ENCODE measurements around the gene PAK5.

Gene PAK5

DNA sequence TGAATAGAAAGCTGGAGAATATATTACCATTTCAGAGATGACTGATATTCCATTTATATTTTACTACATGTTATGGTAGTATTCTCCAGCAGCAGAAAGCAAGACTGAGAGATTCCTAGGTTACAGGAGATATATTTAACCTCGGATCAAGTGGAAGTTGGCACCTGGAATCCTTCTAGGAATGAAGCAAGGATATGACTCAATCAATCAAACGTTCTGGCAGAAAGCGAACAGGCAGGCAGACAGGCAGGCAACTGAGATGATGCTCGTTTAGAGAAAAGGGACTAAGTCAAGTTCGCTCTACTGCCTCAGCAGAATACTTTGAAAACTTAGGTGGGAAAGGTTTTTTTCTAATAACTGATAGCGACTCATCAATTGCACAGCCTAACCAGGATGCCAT lies 46.2 kb downstream of the PAK5 start:
- no peak overlapping the region for H3K4me3 ChIP-seq (ENCODE audit: low read depth, low read length)

DNA sequence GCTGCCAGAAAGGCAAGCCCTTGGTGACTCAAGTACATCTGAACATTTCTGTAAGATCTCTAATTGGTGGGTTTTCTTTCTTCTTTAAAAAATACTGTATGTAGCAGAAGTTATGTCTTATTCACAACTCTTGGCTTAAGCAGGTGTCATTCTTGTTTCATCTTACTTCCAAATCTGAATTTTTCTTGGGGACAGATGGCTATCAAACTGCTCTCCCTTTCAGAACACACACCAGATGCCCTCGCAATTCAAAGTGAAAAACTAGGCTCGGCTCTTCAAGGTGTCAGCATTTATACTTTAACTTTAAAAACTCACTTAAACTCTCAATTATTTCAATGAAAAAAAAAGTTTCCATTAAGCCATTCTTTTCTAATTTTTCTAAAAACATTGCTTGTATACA lies 49.7 kb downstream of the PAK5 start:
- no peak overlapping the region for H3K4me3 ChIP-seq (ENCODE audit: low read depth, low read length)

DNA sequence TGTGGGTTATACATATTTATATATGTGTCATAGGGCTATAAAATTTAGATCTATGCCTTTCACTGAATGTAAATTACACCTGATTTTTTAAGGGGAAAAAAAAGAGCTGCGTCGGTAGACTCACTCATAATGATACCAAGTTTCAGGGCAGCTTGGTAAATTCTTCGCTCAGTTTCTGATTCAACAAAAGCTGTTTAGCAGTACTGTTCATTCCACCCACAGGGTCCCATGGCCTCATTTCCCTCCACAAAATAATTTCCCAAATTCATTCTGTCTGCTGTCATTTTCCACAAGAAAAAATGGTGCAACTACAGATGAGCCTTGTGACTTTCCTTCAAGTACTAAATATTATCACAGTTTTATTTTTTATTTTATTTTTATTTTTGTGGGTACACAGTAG lies 63.7 kb downstream of the PAK5 start:
- H3K4me3 ChIP-seq (ENCODE audit: low read depth, low read length): no peak overlapping the region

DNA sequence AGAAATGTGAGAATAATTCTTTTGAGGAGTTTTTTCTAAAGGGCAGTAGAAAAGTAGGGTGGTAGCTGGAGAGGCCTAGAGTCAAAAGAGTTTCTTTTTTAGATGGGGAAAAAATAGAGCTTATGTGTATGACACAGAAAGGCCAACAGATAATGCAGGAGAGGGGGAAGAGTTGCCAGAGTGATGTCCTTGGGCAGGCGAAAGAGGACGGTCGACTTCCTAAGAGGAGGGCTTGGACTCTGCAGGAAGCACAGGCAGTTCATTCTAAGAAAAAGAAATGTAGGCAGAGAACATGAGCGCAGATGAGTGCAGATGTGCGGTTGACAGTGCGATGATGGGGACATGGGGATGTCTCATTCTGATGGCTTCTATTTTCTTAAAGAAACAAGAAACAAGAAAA lies 68.9 kb downstream of the PAK5 start:
- H3K4me3 ChIP-seq (ENCODE audit: low read depth, low read length): no peak overlapping the region

DNA sequence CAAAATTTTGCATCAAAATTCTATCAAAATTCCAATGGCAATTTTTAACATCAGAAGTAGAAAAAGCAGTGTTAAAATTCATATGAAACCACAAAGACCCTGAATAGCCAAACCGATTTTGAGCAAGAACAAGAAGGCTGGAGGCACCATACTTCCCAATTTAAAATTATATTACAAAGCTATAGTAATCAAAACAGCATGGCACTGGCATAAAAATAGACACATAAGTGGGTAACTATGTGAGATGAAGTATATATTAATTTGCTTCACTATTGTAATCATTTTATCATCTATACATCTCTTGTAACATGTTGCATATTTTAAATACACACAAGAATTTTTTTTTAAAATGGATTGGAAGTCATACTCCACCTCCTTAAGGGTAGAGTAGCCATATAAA lies 77.4 kb downstream of the PAK5 start:
- no peak overlapping the region for H3K4me3 ChIP-seq (ENCODE audit: low read depth, low read length)

DNA sequence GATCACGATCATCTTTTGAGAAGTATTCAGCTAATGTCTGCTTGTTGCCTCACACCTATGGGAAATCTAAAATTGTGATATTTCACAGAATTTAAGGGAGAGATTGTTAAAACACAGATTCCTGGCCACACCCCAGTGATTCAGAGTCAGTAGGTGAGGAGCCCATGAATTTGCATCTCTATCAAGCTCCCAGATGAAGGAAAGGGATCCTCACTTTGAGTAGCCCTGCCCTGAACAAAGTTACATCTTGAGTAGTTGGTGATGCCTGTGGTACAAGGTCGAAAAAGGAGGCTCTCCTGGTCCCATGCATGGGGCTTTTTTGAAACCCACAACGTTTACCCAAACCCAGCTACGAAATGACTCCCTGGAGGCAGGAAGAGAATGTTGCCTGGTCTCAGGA lies 79.5 kb downstream of the PAK5 start:
- H3K4me3 ChIP-seq (ENCODE audit: low read depth, low read length): no peak overlapping the region

DNA sequence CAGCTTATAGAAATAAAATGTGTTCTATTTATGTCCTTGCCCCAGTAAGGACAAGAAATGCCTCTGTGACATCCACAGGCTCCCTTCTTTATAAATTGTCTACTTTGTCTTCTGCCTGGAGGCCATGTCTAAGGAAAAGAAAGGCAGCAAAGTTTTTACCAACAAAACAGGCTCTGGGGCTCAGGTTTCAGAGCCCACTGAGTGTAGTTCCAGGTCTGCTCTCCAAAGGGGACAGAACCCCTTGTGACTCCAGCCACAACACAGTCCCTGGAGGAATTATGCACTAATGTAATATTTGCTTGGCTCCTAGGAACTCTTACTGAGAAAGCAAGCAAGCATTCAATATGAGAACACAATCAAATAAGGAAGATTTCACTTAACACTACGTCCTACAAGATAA lies 80.1 kb downstream of the PAK5 start:
- H3K4me3 ChIP-seq (ENCODE audit: low read depth, low read length): no peak overlapping the region

DNA sequence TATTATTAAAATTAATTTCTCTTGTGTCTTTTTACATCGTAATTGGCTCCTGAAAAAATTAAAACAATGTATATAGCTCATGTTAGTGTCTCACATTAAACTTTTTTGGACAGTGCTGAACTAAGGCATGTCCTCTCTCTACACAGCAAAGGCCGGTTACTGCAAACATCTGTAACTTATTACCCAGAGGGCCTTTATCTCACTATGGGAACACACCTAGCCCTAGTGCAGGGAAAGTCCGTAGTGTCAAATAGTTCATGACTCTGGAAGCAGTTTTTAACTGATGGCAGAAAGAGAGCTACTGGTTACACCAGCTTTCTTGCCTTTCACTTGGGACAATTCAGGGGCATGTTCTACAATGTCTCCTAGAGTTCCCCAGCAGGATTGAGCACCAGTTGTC lies 82.2 kb downstream of the PAK5 start:
- no peak overlapping the region for H3K4me3 ChIP-seq (ENCODE audit: low read depth, low read length)

DNA sequence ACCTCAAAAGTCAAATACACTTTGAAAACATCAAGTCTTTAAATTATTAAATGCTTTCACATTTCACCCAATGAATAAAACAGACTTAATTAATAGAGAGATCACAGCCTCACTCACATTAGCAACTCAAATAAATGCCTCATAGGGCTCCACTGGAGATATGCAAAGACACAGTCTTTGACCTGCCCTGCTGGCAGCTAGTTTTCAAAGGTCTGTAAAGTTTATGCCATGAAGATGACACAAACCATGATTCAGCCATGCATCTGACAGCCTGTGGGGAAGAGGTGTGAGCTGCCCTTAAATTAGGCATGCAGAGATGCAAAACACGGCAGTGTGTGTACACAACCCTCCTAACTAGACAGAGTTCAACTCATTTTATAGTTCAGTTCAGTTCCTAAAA lies 83.6 kb downstream of the PAK5 start:
- no peak overlapping the region for H3K4me3 ChIP-seq (ENCODE audit: low read depth, low read length)

DNA sequence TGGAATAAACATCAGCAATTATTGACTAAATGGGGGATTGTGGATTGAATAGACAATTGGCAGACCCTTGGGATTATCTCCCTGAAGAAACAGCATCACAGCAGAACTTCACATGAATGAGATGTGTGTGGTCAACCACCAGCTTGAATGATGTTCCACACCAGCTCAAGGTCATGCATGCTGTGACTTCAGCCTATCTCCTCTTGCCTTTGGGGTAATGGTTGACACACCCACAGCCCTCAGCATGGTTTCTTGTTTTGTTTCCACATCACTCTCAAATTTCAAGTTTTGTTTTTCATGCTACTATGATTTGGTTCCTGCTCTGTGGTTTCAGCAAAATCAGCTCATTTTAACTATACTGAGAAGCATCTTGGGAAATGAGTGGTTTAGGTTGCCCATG lies 94.3 kb downstream of the PAK5 start:
- no peak overlapping the region for H3K4me3 ChIP-seq (ENCODE audit: low read depth, low read length)

DNA sequence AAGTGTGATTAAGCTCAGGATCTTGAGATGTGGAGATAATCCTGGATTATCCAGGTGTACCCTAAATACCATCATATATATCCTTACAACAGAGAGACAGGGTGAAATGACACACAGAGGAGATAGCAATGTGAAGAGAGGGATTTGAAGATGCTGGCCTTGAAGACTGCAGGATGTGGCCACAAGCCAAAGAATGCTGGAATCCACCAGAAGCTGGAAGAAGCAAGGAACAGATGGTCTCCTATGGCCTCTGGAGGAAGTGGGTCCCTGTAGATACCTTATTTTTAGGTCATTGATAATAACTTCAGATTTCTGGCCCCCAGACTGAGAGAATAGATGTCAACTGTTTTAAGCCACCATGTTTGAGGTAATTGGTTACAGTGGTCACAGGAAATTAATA lies 95.0 kb downstream of the PAK5 start:
- no peak overlapping the region for H3K4me3 ChIP-seq (ENCODE audit: low read depth, low read length)

DNA sequence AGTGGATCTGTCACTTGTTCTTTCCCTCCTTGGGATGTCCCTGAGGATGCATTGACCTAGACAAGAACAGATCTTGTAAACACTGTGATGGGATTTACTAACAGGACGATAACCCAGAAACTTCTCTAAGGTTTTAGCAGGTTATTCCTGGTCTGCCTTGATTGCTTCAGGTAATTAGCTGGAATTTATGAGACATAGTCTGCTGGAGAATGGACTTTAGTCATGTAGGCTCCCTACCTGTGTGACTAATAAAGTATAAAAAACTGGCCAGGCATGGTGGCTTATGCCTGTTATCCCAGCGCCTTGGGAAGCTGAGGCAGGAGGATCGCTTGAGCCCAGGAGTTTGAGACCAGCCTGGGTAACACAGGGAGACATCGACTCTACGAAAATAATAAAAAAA lies 96.1 kb downstream of the PAK5 start:
- no peak overlapping the region for H3K4me3 ChIP-seq (ENCODE audit: low read depth, low read length)

DNA sequence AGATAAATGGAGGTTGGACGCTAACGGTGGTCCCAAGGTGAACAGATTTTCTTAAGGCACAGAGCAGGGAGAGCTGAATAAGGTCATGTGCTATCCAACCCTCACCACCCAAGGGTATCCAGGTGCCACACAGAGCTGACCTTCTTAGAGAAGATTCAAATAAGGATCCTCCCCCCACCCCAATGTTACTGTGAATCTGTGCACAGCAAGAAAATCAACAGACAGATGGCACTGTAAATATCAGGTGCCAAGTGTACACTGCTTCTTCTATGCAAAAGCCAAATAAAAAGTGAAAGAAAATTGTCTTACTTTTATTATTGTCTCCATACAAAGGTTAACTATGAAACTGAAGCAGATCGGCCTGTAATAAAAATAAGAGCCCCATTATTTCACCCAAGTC lies 96.9 kb downstream of the PAK5 start:
- H3K4me3 ChIP-seq (ENCODE audit: low read depth, low read length): no peak overlapping the region

DNA sequence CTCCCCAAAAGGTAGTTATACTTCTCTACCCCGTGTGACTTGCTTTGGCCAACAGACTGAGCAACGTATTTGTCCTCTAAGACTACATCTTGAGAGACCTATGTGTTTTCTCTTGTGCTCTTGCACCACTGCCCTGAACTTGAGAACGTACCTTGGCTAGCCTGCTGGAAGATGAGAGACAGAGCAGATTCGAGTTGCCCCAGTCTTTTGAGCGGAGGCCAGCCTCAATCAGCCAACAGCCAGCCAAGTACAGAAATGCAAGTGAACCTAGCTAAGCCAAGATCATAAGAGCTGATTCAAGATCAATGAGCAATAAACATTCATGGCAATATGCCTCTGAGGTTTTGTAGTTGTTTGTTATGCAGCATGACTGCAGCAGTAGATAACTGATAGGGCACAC lies 98.4 kb downstream of the PAK5 start:
- no peak overlapping the region for H3K4me3 ChIP-seq (ENCODE audit: low read depth, low read length)

DNA sequence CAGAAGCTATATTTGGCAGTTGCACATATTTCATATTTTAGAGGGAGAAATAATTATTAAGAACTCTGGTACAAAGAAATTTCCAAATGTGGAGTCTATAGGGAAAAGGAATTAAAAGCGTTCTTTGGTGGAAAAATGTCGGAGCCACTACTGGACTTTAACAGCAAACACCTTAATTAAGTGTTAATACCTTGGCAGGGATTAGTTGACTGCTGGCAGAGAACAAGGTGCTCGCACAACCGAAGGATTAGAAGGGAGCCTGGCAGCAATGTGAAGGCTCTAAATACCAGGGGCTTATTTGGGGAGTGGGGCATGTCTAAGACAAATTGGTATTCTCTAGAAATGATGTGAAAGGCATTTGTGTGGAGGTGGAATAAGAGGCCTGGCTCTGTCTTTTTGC lies 98.9 kb downstream of the PAK5 start:
- H3K4me3 ChIP-seq (ENCODE audit: low read depth, low read length): no peak overlapping the region

DNA sequence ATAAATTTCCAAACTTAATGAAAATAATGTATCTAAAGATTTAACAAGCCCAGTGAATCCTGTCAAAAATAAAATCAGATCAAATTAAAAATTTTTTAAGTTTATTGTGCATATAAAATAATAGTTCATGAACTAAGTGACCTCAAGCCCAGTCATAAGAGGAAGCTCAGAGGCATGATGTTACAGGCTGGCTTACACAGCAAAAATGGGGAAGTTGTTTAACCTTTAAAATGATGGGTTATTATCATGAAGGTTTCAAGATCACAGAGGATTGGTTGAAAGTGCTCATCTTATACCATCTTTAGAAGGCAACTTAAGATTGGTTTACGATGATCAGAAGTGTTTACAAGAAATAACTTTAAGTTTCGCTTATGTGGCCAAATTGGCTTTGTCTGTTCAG lies 102.5 kb downstream of the PAK5 start:
- no peak overlapping the region for H3K4me3 ChIP-seq (ENCODE audit: low read depth, low read length)

DNA sequence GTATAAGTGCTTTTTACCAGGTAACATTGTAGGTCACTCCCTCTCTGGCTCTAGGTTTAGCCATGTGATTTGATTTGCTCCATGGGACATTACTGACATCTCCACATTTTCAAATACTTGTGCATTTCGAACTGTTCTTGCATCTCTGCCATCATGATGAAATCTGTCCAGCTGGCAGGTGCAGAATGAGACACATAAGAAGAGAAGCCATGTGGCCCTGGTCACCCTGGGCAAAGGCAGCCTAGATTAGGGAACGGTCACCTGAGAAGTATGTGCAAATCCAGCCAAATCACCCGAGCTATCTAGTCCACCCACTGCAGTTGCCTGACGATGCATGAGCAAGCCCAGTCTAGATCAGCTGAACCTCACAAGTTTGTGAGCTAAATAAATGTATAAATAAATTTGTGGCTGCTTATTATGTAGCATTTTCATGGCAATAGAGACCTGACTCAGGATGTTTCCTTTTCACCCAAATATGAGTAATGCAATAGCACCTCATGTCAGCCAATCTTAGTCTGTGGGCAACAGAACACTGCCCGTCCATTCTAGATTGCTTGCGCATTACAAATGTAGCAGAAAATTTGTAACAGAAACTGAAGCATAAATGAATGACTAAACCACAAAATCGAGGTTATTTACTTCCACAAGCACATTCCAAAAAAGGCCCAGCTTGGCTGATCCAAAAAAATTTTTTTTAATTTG lies 115.2 kb downstream of the PAK5 start:
- no peak overlapping the region for H3K4me3 ChIP-seq (ENCODE audit: low read depth, low read length)

DNA sequence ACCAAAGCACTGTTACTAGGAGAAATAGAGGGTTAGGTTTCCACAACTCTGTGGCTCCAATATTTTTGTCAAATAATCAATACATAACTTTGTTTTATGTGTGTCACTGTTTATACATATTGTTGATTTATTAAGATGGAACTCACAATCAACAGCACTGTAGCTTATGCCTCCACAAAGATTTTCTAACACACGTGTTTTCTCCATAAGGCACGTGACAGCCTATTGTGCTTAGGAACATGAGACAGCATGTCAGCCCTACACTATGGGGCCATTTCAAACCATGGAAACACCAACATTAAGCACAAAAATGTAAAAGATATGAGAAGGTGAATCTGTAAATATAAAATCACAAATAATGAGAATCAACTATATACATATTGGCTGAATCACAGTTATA lies 127.0 kb downstream of the PAK5 start:
- no peak overlapping the region for H3K4me3 ChIP-seq (ENCODE audit: low read depth, low read length)

DNA sequence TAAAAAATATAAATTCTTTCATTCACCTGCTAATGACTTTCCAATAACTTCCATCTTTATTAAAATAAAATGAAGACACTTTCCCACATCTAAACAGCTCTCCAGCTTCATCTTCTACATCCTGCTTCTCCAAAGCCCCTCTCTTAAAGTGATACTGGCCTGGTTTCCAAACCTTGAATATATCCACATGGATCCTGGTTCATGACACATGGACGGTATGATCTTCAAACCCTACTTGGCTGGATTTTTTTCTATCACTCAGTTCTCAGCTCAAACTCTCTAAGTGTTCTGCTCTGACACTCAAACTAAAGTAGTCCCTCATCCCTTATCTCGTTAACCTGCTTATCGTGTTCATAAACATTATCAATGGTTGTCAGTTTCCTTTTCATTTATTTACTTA lies 128.2 kb downstream of the PAK5 start:
- no peak overlapping the region for H3K4me3 ChIP-seq (ENCODE audit: low read depth, low read length)

DNA sequence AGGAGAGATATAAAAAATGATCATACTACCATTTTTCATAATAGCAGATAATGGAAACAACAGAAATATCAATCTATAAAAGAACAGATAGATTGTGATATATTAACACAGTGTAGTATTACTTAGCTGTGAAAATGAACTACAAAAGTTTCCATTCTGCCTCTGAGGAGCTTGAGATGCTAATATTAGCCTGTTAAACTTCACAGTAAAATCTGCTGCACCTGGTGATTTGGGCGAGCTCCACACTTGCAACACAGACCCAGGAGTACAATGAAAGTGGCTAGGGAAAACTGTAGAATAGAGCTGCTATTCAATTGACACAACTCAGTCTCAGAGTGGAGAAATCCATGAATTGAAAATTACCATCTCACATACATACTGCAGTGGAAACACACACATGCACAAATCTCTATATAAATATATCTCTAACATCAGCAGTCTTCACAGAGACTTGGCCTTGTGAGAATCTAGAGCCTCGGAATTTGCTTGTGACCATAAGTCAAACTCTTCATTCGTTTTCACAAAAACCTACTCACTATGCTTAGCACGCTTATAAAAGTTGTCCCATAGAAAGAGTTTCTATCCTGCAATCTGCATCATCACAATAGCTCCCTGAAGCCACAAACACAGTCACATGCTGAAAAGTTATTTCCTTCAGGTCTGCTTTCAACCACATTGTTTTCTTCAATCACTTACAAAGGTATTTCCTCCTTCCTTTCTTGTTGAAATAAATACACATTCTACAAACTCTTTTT lies 133.0 kb downstream of the PAK5 start:
- H3K4me3 ChIP-seq (ENCODE audit: low read depth, low read length): no peak overlapping the region

DNA sequence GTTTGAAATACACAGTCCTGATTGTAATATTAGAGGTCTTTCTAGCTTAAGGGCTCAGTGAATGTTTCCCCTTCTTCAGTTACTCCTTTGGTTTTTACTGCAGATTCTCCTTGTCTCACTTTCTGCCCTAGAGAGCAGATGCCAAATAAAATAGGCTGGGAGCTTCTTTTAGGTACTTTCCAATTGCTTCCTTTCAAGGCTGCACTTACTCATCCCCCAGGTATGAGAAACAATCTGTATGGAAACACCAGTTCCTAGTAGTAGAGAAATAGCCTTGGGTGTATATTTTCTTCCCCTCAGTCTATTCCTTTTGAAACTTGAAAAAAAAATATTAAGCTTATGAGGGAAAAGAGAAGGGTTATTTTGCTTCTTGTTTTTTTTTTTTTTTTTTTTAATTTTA lies 139.7 kb downstream of the PAK5 start:
- no peak overlapping the region for H3K4me3 ChIP-seq (ENCODE audit: low read depth, low read length)

DNA sequence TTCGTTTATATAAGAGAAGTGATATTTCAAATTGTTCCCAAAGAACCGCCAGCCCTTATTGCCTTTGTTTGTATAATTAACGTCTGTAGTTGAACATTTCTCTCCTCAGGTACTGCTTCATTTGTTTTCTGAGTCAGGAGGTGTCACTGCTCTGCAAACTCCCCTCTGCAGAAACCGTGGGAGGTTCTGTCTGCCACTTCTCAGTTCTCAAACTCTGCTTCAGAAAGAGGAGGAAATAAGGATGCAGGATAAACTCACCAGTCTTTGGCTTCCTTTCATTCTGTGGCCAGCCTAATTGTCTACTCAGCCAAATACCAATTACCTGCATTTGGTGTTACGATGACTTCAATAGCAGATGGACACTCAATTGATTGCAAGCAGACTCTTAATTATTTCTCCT lies 149.8 kb downstream of the PAK5 start:
- no peak overlapping the region for H3K4me3 ChIP-seq (ENCODE audit: low read depth, low read length)

DNA sequence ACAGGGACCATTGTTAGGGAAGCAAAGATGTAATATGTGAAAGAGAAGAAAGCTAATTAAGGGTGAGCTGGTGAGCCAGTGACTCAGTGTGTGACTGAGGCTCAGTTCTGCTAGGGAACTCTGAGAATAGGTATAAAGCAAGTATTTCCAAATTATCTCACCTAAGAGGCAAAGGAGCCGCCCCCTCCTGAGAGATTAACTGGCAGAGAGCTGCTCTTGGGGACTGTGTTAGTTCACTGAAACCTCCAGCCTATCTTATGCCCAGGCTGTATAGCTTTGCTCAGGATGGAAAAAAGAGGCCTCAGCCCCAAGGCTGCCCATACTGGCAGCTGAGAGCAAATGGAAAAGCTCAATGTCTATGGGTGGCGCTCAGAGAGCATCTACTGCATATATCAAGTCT lies 152.0 kb downstream of the PAK5 start:
- H3K4me3 ChIP-seq (ENCODE audit: low read depth, low read length): no peak overlapping the region
